ENCODE results near the gene SPATA31D4. TPM values are rescaled to one million over a fixed set of nuclear protein-coding genes. Genes with fewer than 3 reads are reported as not detected.

SPATA31D4 gene
- total and polyA plus RNA-seq, 8 donors = not detected

GRCh38 chr9:81969971-81970370, 41.7 kb downstream of the SPATA31D4 start:
- no peak for TF ChIP-seq CTCF (IDR thresholded peaks at IDR 0.05)
- intact Hi-C loops (cut with DNase I) = no loop called here

GRCh38 chr9:81971727-81972126, 43.5 kb downstream of the SPATA31D4 start:
- no peak for TF ChIP-seq CTCF (IDR thresholded peaks at IDR 0.05)
- no peak for DNase-seq
- Histone ChIP-seq H3K27me3 (no peaks in the 10 kb centered on the region), H3K4me3 (no peak overlapping the region), H3K4me1 (no peaks in the 10 kb centered on the region), H3K27ac (no peak overlapping the region), H3K9me3 (peaks cover 0 to 16% of the 10 kb centered on the region in 2 donors), H3K36me3 (no peaks in the 10 kb centered on the region)
- intact Hi-C loops (cut with DNase I) = no loop called here
- ATAC-seq = no peak

More at GRCh38 chr9:81969971-81970370, 41.7 kb downstream of the SPATA31D4 start:
- no peak overlapping the region for H3K4me3 ChIP-seq
- H3K4me1 ChIP-seq = no peaks in the 10 kb centered on the region
- H3K27me3 ChIP-seq = no peaks in the 10 kb centered on the region
- DNase-seq = no peak
- peaks cover 0 to 18% of the 10 kb centered on the region in 2 donors for H3K9me3 ChIP-seq
- ATAC-seq = no peak
- H3K27ac ChIP-seq = no peak overlapping the region
- H3K36me3 ChIP-seq = no peaks in the 10 kb centered on the region

- Histone ChIP-seq H3K4me3 (no peak overlapping the region), H3K9me3 (peaks cover 0 to 22% of the 10 kb centered on the region in 2 donors), H3K27me3 (no peaks in the 10 kb centered on the region), H3K36me3 (no peaks in the 10 kb centered on the region), H3K27ac (no peak overlapping the region), H3K4me1 (no peaks in the 10 kb centered on the region)
- intact Hi-C loops (cut with DNase I) = no loop called here
- no peak for ATAC-seq
- DNase-seq = no peak
- no peak for TF ChIP-seq CTCF (IDR thresholded peaks at IDR 0.05)
Observed at GRCh38 chr9:81974764-81975163, 46.5 kb downstream of the SPATA31D4 start.

GRCh38 chr9:81976351-81976750, 48.1 kb downstream of the SPATA31D4 start:
- H3K4me3 ChIP-seq = no peak overlapping the region
- DNase-seq (no peak), ATAC-seq (no peak)
- no peaks in the 10 kb centered on the region for H3K27me3 ChIP-seq
- TF ChIP-seq CTCF (IDR thresholded peaks at IDR 0.05) = no peak
- intact Hi-C loops (cut with DNase I) = no loop called here
- no peaks in the 10 kb centered on the region for H3K4me1 ChIP-seq
- H3K27ac ChIP-seq = no peak overlapping the region
- H3K9me3 ChIP-seq = peaks cover 0 to 22% of the 10 kb centered on the region in 2 donors
- no peaks in the 10 kb centered on the region for H3K36me3 ChIP-seq

GRCh38 chr9:81979196-81979595, 51.0 kb downstream of the SPATA31D4 start:
- DNase-seq = no peak
- Histone ChIP-seq H3K4me1 (no peaks in the 10 kb centered on the region), H3K9me3 (peaks cover 0 to 11% of the 10 kb centered on the region in 2 donors), H3K4me3 (no peak overlapping the region), H3K27ac (no peak overlapping the region), H3K27me3 (no peaks in the 10 kb centered on the region), H3K36me3 (no peaks in the 10 kb centered on the region)
- no peak for ATAC-seq
- intact Hi-C loops (cut with DNase I) = no loop called here
- no peak for TF ChIP-seq CTCF (IDR thresholded peaks at IDR 0.05)
